ENCODE measurements around the gene FBXL17. TPM values are rescaled to one million over a fixed set of nuclear protein-coding genes. Genes with fewer than 3 reads are reported as not detected.

FBXL17 gene
- total RNA-seq, 4 donors from 2014 or later, result 16.1 to 31.8 (median 18.8) TPM

GRCh38 chr5:108212775-108213346, 169.0 kb downstream of the FBXL17 start:
- intact Hi-C loops (cut with DNase I; ENCODE audit: low total_unique reads), result no loop called here
- WGBS, 2 donors, result 77 to 92% methylated on average over 3 of the region's 3 CpGs
- no peak overlapping the region for H3K4me3 ChIP-seq (ENCODE audit: low read depth, poor library complexity, severe bottlenecking)
- DNase-seq (ENCODE audit: low spot score in 2 of 2), result no peak
- TF ChIP-seq CTCF (IDR thresholded peaks at IDR 0.05), result no peak
- no peak for TF ChIP-seq POLR2A (IDR thresholded peaks at IDR 0.05)

GRCh38 chr5:108206707-108207106, 175.2 kb downstream of the FBXL17 start:
- intact Hi-C loops (cut with DNase I; ENCODE audit: low total_unique reads), result no loop called here
- no peak for DNase-seq (ENCODE audit: low spot score in 2 of 2)
- WGBS, 2 donors, result 96 to 99% methylated on average over 2 of the region's 2 CpGs
- no peak for TF ChIP-seq POLR2A (IDR thresholded peaks at IDR 0.05)
- no peak for TF ChIP-seq CTCF (IDR thresholded peaks at IDR 0.05)
- no peak overlapping the region for H3K4me3 ChIP-seq (ENCODE audit: low read depth, poor library complexity, severe bottlenecking)

GRCh38 chr5:108201721-108202120, 180.2 kb downstream of the FBXL17 start:
- no peak for DNase-seq (ENCODE audit: low spot score in 2 of 2)
- TF ChIP-seq CTCF (IDR thresholded peaks at IDR 0.05), result no peak
- no peak for TF ChIP-seq POLR2A (IDR thresholded peaks at IDR 0.05)
- no peak overlapping the region for H3K4me3 ChIP-seq (ENCODE audit: low read depth, poor library complexity, severe bottlenecking)
- intact Hi-C loops (cut with DNase I; ENCODE audit: low total_unique reads), result no loop called here

- intact Hi-C loops (cut with DNase I; ENCODE audit: low total_unique reads), result no loop called here
- TF ChIP-seq CTCF (IDR thresholded peaks at IDR 0.05) (no peak), POLR2A (IDR thresholded peaks at IDR 0.05) (no peak)
- H3K4me3 ChIP-seq (ENCODE audit: low read depth, poor library complexity, severe bottlenecking), result no peak overlapping the region
- DNase-seq (ENCODE audit: low spot score in 2 of 2), result no peak
Measured at GRCh38 chr5:108196276-108196675, 185.6 kb downstream of the FBXL17 start.

GRCh38 chr5:108193021-108193795, 188.7 kb downstream of the FBXL17 start:
- TF ChIP-seq CTCF (IDR thresholded peaks at IDR 0.05) (no peak), POLR2A (IDR thresholded peaks at IDR 0.05) (no peak)
- intact Hi-C loops (cut with DNase I; ENCODE audit: low total_unique reads), result no loop called here
- no peak overlapping the region for H3K4me3 ChIP-seq (ENCODE audit: low read depth, poor library complexity, severe bottlenecking)
- DNase-seq (ENCODE audit: low spot score in 2 of 2), result no peak
- WGBS, 2 donors, result 89 to 95% methylated on average over 2 of the region's 2 CpGs
